ENCODE results near the gene GPAM.

DNA sequence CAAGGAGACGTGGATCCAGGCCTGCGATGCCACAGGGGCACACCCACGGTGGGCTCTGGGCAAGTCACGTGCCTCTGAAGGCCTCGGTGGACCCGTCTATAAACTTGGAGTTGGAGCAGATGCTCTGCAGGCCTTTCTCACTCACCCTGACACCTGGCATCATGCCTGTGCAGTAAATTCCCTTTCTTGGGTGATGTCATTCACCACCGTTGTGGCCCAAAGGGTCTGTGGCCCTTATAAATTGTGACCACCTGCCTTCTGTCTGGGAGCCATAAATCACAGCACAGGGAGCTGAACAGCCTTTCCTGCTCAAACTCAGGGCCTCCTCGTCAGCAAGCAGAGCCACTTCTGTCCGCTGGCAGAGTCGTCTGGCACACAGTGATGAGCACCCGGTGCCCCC is 52.2 kb downstream of the GPAM start:
- TF ChIP-seq POLR2AphosphoS5 (IDR thresholded peaks at IDR 0.05; ENCODE audit: low read depth, low read length), result no peak
- no peak for TF ChIP-seq POLR2A (IDR thresholded peaks at IDR 0.05; ENCODE audit: low read depth, low read length)
- TF ChIP-seq POU2F2 (IDR thresholded peaks at IDR 0.05; ENCODE audit: low read depth, low read length), result no peak
